K562 (cell line): ENCODE results near the gene TMCO4. TPM values are rescaled to one million over a fixed set of nuclear protein-coding genes. Genes with fewer than 3 reads are reported as not detected.

Source experiments
- ATAC-seq: fragments of 200-7000 bp; cut with Tn5 transposase; 3 replicates; pipeline ENCODE4 v1.9.1; 2020; ENCODE audit warnings: moderate library complexity
- BruUV-seq: library from RNA; stranded (reverse); fragments of 400-500 nt; replicated peaks from 2 replicates; lab custom pipeline; 2021; lab: Mats Ljungman, UMichigan
- CTCF ChIA-PET: fragments of 300-600 bp; formaldehyde crosslinking; extraction: SDS; loops from one replicate; lab custom pipeline; 2021; ENCODE audit warnings: low intra/inter-chr PET ratio; lab: Yijun Ruan, JAX
- POLR2A ChIA-PET: fragments of 300-600, 350-650 bp; sonication (Branson Sonifier 250); formaldehyde crosslinking; extraction: SDS; loops from one replicate; lab custom pipeline; 2021; ENCODE audit warnings: antibody characterized with exemption, inconsistent platforms; lab: Yijun Ruan, JAX
- DNase-seq, 4 experiments: peaks; one replicate each; pipeline versions ENCODE4 v3.0.0 to v3.0.0-alpha.2; 2011 to 2018; ENCODE audit warnings: low spot score in 3 of 4, mixed read lengths in 3 of 4; ENCODE audit errors: extremely low read depth in 1 of 4
- FAIRE-seq: peaks from 2 replicates; lab custom pipeline; 2011; peaks lifted over from hg19 to GRCh38; lab: Jason Lieb, UNC
- H2AFZ ChIP-seq: 2 replicates; pipeline ENCODE4 v1.6.0; 2011; ENCODE audit warnings: low read depth, low read length, control low read depth, inconsistent platforms
- H3K27ac ChIP-seq: fragments of 200-600 bp; 3 replicates; pipeline ENCODE4 v1.8.0; 2011; ENCODE audit warnings: low read depth, mild to moderate bottlenecking, control low read depth, inconsistent platforms, low read length, moderate library complexity, mixed read lengths; ENCODE audit errors: extremely low read depth
- H3K27me3 ChIP-seq, 2 experiments: fragments of 300-600 bp in 1 of 2; 2 replicates in 1 of 2; 3 replicates in 1 of 2; pipeline versions ENCODE4 v1.6.0 to v1.8.0; 2011; ENCODE audit warnings: inconsistent platforms in 2 of 2, low read length in 2 of 2, mild to moderate bottlenecking in 1 of 2, mixed read lengths in 1 of 2, moderate library complexity in 1 of 2; ENCODE audit not compliant: control insufficient read depth in 2 of 2, insufficient read depth in 2 of 2
- H3K36me3 ChIP-seq: fragments of 300-600 bp; 3 replicates; pipeline ENCODE4 v1.8.0; 2011; ENCODE audit warnings: mild to moderate bottlenecking, low read length, inconsistent platforms; ENCODE audit not compliant: control insufficient read depth, insufficient read depth
- H3K4me1 ChIP-seq, 2 experiments: fragments of 200-600 bp in 1 of 2; replicated peaks in 1 of 2; 2 replicates in 1 of 2; 3 replicates in 1 of 2; pipeline versions ENCODE4 v1.5.1 to v1.8.0; 2011; ENCODE audit warnings: inconsistent platforms in 2 of 2, low read length in 2 of 2, mild to moderate bottlenecking in 1 of 2, mixed read lengths in 1 of 2, moderate library complexity in 1 of 2; ENCODE audit not compliant: control insufficient read depth in 2 of 2, insufficient read depth in 2 of 2
- H3K4me2 ChIP-seq: 2 replicates; pipeline ENCODE4 v1.6.1; 2011; ENCODE audit warnings: low read length, control low read depth, inconsistent platforms, mixed read lengths; ENCODE audit not compliant: insufficient read depth
- H3K4me3 ChIP-seq: fragments of 200-600 bp; sonication (generic), shearing (Covaris generic); 2 replicates; pipeline ENCODE4 v1.5.1; 2016; ENCODE audit warnings: control low read depth, inconsistent platforms
- H3K79me2 ChIP-seq: fragments of 200-600 bp; 3 replicates; pipeline ENCODE4 v1.8.0; 2011; ENCODE audit warnings: low read length, inconsistent platforms; ENCODE audit not compliant: control insufficient read depth, insufficient read depth
- H3K9ac ChIP-seq, 2 experiments: 2 replicates each; pipeline versions ENCODE4 v1.6.0 to v1.6.1; 2011; ENCODE audit warnings: low read depth in 2 of 2, low read length in 2 of 2, control low read depth in 1 of 2, inconsistent platforms in 1 of 2, mild to moderate bottlenecking in 1 of 2, mixed read lengths in 1 of 2; ENCODE audit not compliant: insufficient read depth in 1 of 2
- H3K9me1 ChIP-seq: one replicate; pipeline ENCODE4 v1.6.0; 2011; ENCODE audit warnings: inconsistent platforms, mild to moderate bottlenecking, low read length, moderate library complexity; ENCODE audit not compliant: control insufficient read depth, insufficient read depth
- H3K9me3 ChIP-seq: replicated peaks from 2 replicates; pipeline ENCODE4 v1.5.1; 2011; ENCODE audit warnings: low read depth, low read length, inconsistent platforms; ENCODE audit not compliant: control insufficient read depth, insufficient read depth
- H4K20me1 ChIP-seq: replicated peaks from 2 replicates; pipeline ENCODE4 v1.6.1; 2011; ENCODE audit warnings: low read length, inconsistent platforms, mixed read lengths; ENCODE audit not compliant: control insufficient read depth, insufficient read depth
- ARID4B ChIP-seq: sonication (generic); formaldehyde crosslinking; IDR thresholded peaks from 2 replicates; pipeline ENCODE4 v1.8.0; 2022; ENCODE audit warnings: mild to moderate bottlenecking, missing genetic modification reagents
- C11orf30 ChIP-seq: fragments of 450-650 bp; IDR thresholded peaks from 2 replicates; pipeline ENCODE4 v1.6.1; 2016; ENCODE audit warnings: low read depth, mild to moderate bottlenecking
- ELK3 ChIP-seq: fragments of 450-650 bp; formaldehyde crosslinking; IDR thresholded peaks from 2 replicates; pipeline ENCODE4 v1.4.0; 2020; ENCODE audit warnings: mild to moderate bottlenecking
- FOXA3 ChIP-seq, 2 experiments: fragments of 450-650 bp in 1 of 2; sonication (generic) in 1 of 2; formaldehyde crosslinking; IDR thresholded peaks in 1 of 2; conservative IDR thresholded peaks in 1 of 2; 2 replicates each; pipeline versions ENCODE4 v1.4.0 to v1.8.0; 2020 to 2022; ENCODE audit warnings: mild to moderate bottlenecking in 2 of 2, missing genetic modification reagents in 1 of 2
- HMGXB4 ChIP-seq: sonication (generic); formaldehyde crosslinking; IDR thresholded peaks from 2 replicates; pipeline ENCODE4 v1.8.1; 2023; ENCODE audit warnings: mild to moderate bottlenecking, missing genetic modification reagents
- MED1 ChIP-seq: sonication (generic); formaldehyde crosslinking; IDR thresholded peaks from 2 replicates; pipeline ENCODE4 v1.8.1; 2023; ENCODE audit warnings: missing genetic modification reagents, borderline replicate concordance
- NCOA2 ChIP-seq, 2 experiments: fragments of 450-650 bp; IDR thresholded peaks; 2 replicates each; pipeline ENCODE4 v1.6.1; 2018; ENCODE audit warnings: mild to moderate bottlenecking in 2 of 2, moderate library complexity in 1 of 2; ENCODE audit not compliant: partially characterized antibody in 2 of 2
- NELFE ChIP-seq: IDR thresholded peaks from 2 replicates; pipeline ENCODE4 v1.6.1; 2011; ENCODE audit warnings: mild to moderate bottlenecking; ENCODE audit not compliant: insufficient read depth, insufficient read length
- SRSF1 ChIP-seq: fragments of 200-400 bp; formaldehyde crosslinking; IDR thresholded peaks from 2 replicates; pipeline ENCODE4 v1.6.1; 2017; ENCODE audit warnings: mild to moderate bottlenecking, low read depth, low read length, moderate library complexity
- SRSF7 ChIP-seq: fragments of 200-400 bp; formaldehyde crosslinking; optimal IDR thresholded peaks from 2 replicates; pipeline ENCODE3; 2017; ENCODE audit warnings: mild to moderate bottlenecking, low read depth, low read length
- THRAP3 ChIP-seq: fragments of 450-650 bp; IDR thresholded peaks from 2 replicates; pipeline ENCODE4 v1.6.1; 2016; ENCODE audit warnings: mild to moderate bottlenecking, inconsistent platforms, borderline replicate concordance
- ZBTB7A ChIP-seq: IDR thresholded peaks from 2 replicates; pipeline ENCODE4 v1.6.1; 2011; ENCODE audit warnings: low read depth, mild to moderate bottlenecking, low read length, moderate library complexity, borderline replicate concordance; ENCODE audit not compliant: control insufficient read depth
- ZNF224 ChIP-seq: sonication (generic); formaldehyde crosslinking; IDR thresholded peaks from 2 replicates; pipeline ENCODE4 v1.8.0; 2022; ENCODE audit warnings: mild to moderate bottlenecking, missing genetic modification reagents
- ZNF583 ChIP-seq: fragments of 250-450 bp; sonication (Bioruptor Pico); IDR thresholded peaks from 2 replicates; pipeline ENCODE4 v1.4.0; 2020
- whole genome bisulfite sequencing: fragments of 100-300 bp; shearing (Covaris generic); methylation state at CpG from one replicate; pipeline ENCODE4 v1.1.6; 2016; ENCODE audit warnings: low coverage, mixed read lengths; ENCODE audit not compliant: insufficient coverage; ENCODE audit errors: missing lambda C conversion rate; 5-methylcytosine and 5-hydroxymethylcytosine counted together
- in situ Hi-C: fragments of 300-500 bp; cut with MboI; formaldehyde crosslinking; loops from 4 replicates; pipeline ENCODE4 v1.15.0; 2018; ENCODE audit warnings: inconsistent platforms, mixed read lengths
- intact Hi-C: fragments of 100-400 bp; cut with micrococcal nuclease; formaldehyde crosslinking; loops from 2 replicates; pipeline ENCODE4 v1.14.2; 2022
- polyA plus RNA-seq, 8 experiments: library from polyadenylated mRNA; depleted of rRNA in 4 of 8; stranded (reverse) in 5 of 8; unstranded in 3 of 8; fragments of >200 nt; fragmentation: Nextera tagmentation in 2 of 8; fragmentation: Illumina TruSeq in 1 of 8; extraction: Ambion mirVana in 2 of 8; extraction: Trizol in 1 of 8; gene quantifications; 2 replicates each; pipeline versions ENCODE4 v1.2.1 to v1.2.3, GENCODE V29; 2011 to 2014; ENCODE audit warnings: inconsistent platforms in 1 of 8, missing spikeins in 1 of 8
- total RNA-seq, 7 experiments: library from RNA; depleted of rRNA in 6 of 7; stranded (reverse); fragments of >200 nt in 6 of 7; fragmentation: Illumina TruSeq in 2 of 7; extraction: Trizol in 2 of 7; gene quantifications; 2 replicates each; pipeline versions ENCODE4 v1.2.1 to v1.2.3, GENCODE V29; 2011 to 2021; ENCODE audit warnings: low replicate concordance in 1 of 7

Gene TMCO4
- total and polyA plus RNA-seq, 9 of the 15 experiments (the other 6 are each of a cell fraction or from before 2014, with no cell fraction given): 0.06 to 2.1 (median 1.2) TPM

- Histone ChIP-seq H3K4me2 (no peak overlapping the region), H3K9me1 (no peaks in the 10 kb centered on the region), H3K9me3 (no peaks in the 10 kb centered on the region), H3K27ac (no peak overlapping the region), H2AFZ (no peak overlapping the region), H3K4me3 (no peak overlapping the region), H3K79me2 (no peaks in the 10 kb centered on the region), H3K36me3 (no peaks in the 10 kb centered on the region), H4K20me1 (peaks cover 19% of the 10 kb centered on the region; the same call in 1 of the 2 replicates), H3K4me1 (peaks cover 0 to 9% of the 10 kb centered on the region in 2 experiments; a peak in 1 of 5 replicates), H3K9ac (no peak overlapping the region; a peak in 1 of 4 replicates), H3K27me3 (peaks cover 22 to 47% of the 10 kb centered on the region in 2 experiments)
- no peak for ATAC-seq
- in situ Hi-C loops (no loop called here), intact Hi-C loops (no loop called here)
- 0% methylated on average over 8 of the region's 8 CpGs for WGBS
- ChIA-PET CTCF (no interaction called here), POLR2A (no interaction called here)
- no peak for FAIRE-seq
- TF ChIP-seq THRAP3: no peak
- TF ChIP-seq C11orf30: no peak
- no peak for TF ChIP-seq ZNF583 (CRISPR knock-in tag)
- TF ChIP-seq NCOA2 (IDR thresholded peaks at IDR 0.05; ENCODE audit: partially characterized antibody in 2 of 2): no peak
- TF ChIP-seq HMGXB4 (CRISPR knock-in tag): no peak
- no peak for TF ChIP-seq NELFE
- TF ChIP-seq ZNF224: no peak
- TF ChIP-seq ELK3 (CRISPR knock-in tag): no peak
- TF ChIP-seq SRSF1: no peak
- TF ChIP-seq MED1 (CRISPR knock-in tag): no peak
- no peak for TF ChIP-seq ARID4B (CRISPR knock-in tag)
- TF ChIP-seq ZBTB7A: no peak
- no peak for TF ChIP-seq SRSF7
- no peak for TF ChIP-seq FOXA3 (CRISPR knock-in tag; conservative IDR thresholded peaks at IDR 0.05 in 1 of 2, IDR thresholded peaks at IDR 0.05 in 1 of 2)
- DNase-seq: no peak
- BruUV-seq: no TSS peak
Observed at GRCh38 chr1:19683351-19683750, 116.4 kb downstream of the TMCO4 start.
